HepG2 (cell line): ENCODE results near the gene PHF5A. TPM values are rescaled to one million over a fixed set of nuclear protein-coding genes. Genes with fewer than 3 reads are reported as not detected.

Source experiments
- ATAC-seq: fragments of 200-7000 bp; cut with Tn5 transposase; 3 replicates; pipeline ENCODE4 v1.9.1; 2020; ENCODE audit warnings: mild to moderate bottlenecking, moderate library complexity
- BruUV-seq: library from RNA; stranded (reverse); fragments of 400-500 nt; replicated peaks from 2 replicates; lab custom pipeline; 2021; lab: Mats Ljungman, UMichigan
- CTCF ChIA-PET: fragments of 300-600 bp; formaldehyde crosslinking; extraction: SDS; loops from one replicate; lab custom pipeline; 2021; ENCODE audit warnings: low total read pairs, inconsistent platforms, low intra/inter-chr PET ratio; lab: Yijun Ruan, JAX
- POLR2A ChIA-PET: fragments of 350-600 bp; sonication (Branson Sonifier 250); formaldehyde crosslinking; loops from one replicate; lab custom pipeline; 2020; ENCODE audit warnings: antibody characterized with exemption, inconsistent platforms; lab: Yijun Ruan, JAX
- DNase-seq: peaks from one replicate; pipeline ENCODE4 v3.0.0-alpha.2; 2015; ENCODE audit warnings: low spot score
- FAIRE-seq: peaks from 3 replicates; lab custom pipeline; 2011; peaks lifted over from hg19 to GRCh38; lab: Jason Lieb, UNC
- H2AFZ ChIP-seq: one replicate; pipeline ENCODE4 v1.6.1; 2011; ENCODE audit warnings: low read length, inconsistent platforms
- H3K27ac ChIP-seq: fragments of 300-600 bp; 3 replicates; pipeline ENCODE4 v1.8.0; 2011; ENCODE audit warnings: mixed run types, mild to moderate bottlenecking, mixed read lengths, low read length, inconsistent platforms; ENCODE audit not compliant: insufficient read depth; ENCODE audit errors: extremely low read length
- H3K27me3 ChIP-seq, 2 experiments: fragments of 200-600 bp in 1 of 2; 2 replicates in 1 of 2; 3 replicates in 1 of 2; pipeline versions ENCODE4 v1.6.0 to v1.8.0; 2011; ENCODE audit warnings: low read length in 2 of 2, mild to moderate bottlenecking in 2 of 2, moderate library complexity in 2 of 2, inconsistent platforms in 1 of 2; ENCODE audit not compliant: insufficient read depth in 2 of 2, control insufficient read depth in 1 of 2
- H3K36me3 ChIP-seq, 2 experiments: fragments of 200-600 bp in 1 of 2; replicated peaks in 1 of 2; 2 replicates in 1 of 2; 3 replicates in 1 of 2; pipeline versions ENCODE4 v1.5.1 to v1.8.0; 2011; ENCODE audit warnings: low read length in 2 of 2, inconsistent platforms in 1 of 2; ENCODE audit not compliant: insufficient read depth in 2 of 2, control insufficient read depth in 1 of 2
- H3K4me1 ChIP-seq: 2 replicates; pipeline ENCODE4 v1.5.1; 2012; ENCODE audit warnings: low read length, inconsistent platforms; ENCODE audit not compliant: insufficient read depth
- H3K4me2 ChIP-seq: 2 replicates; pipeline ENCODE4 v1.6.0; 2011; ENCODE audit warnings: low read depth, low read length, inconsistent platforms
- H3K4me3 ChIP-seq, 3 experiments: fragments of 200-600 bp in 1 of 3; sonication (generic), shearing (Covaris generic) in 1 of 3; replicated peaks in 1 of 3; 2 replicates each; pipeline ENCODE4 v1.5.1; 2011 to 2016; ENCODE audit warnings: low read length in 3 of 3, inconsistent platforms in 2 of 3, low read depth in 2 of 3, mild to moderate bottlenecking in 2 of 3, control low read depth in 1 of 3, mixed read lengths in 1 of 3; ENCODE audit not compliant: insufficient read depth in 1 of 3
- H3K79me2 ChIP-seq: one replicate; pipeline ENCODE4 v1.6.1; 2011; ENCODE audit warnings: low read length, inconsistent platforms; ENCODE audit not compliant: insufficient read depth
- H3K9ac ChIP-seq: 2 replicates; pipeline ENCODE4 v1.6.0; 2011; ENCODE audit warnings: mild to moderate bottlenecking, low read depth, low read length, inconsistent platforms; ENCODE audit not compliant: insufficient read depth
- H3K9me3 ChIP-seq: 2 replicates; pipeline ENCODE4 v1.5.1; 2012; ENCODE audit warnings: mild to moderate bottlenecking, low read length
- H4K20me1 ChIP-seq: 2 replicates; pipeline ENCODE4 v1.6.0; 2011; ENCODE audit warnings: inconsistent platforms, mild to moderate bottlenecking, low read length, moderate library complexity; ENCODE audit not compliant: insufficient read depth
- CREB1 ChIP-seq, 2 experiments: fragments of 450-650 bp in 1 of 2; IDR thresholded peaks; 2 replicates each; pipeline ENCODE4 v1.6.1; 2016 to 2017; ENCODE audit warnings: control low read depth in 1 of 2, mild to moderate bottlenecking in 1 of 2, missing compliant biosample characterization in 1 of 2, missing genetic modification characterization in 1 of 2
- CTCF ChIP-seq: sonication (generic); formaldehyde crosslinking; IDR thresholded peaks from 2 replicates; pipeline ENCODE4 v1.5.0; 2020; ENCODE audit warnings: mild to moderate bottlenecking, missing genetic modification reagents, moderate library complexity
- GLMP ChIP-seq: sonication (generic); formaldehyde crosslinking; IDR thresholded peaks from 2 replicates; pipeline ENCODE4 v1.9.0; 2021; ENCODE audit warnings: missing genetic modification reagents, mild to moderate bottlenecking, borderline replicate concordance
- NFRKB ChIP-seq: fragments of 450-650 bp; IDR thresholded peaks from 2 replicates; pipeline ENCODE4 v1.6.1; 2017
- NFYC ChIP-seq: IDR thresholded peaks from 2 replicates; pipeline ENCODE4 v1.6.1; 2016; ENCODE audit warnings: missing genetic modification reagents, missing compliant biosample characterization
- STAG1 ChIP-seq: sonication (generic); formaldehyde crosslinking; IDR thresholded peaks from 2 replicates; pipeline ENCODE4 v1.4.0; 2020; ENCODE audit warnings: missing genetic modification reagents
- THAP7 ChIP-seq: sonication (generic); formaldehyde crosslinking; IDR thresholded peaks from 2 replicates; pipeline ENCODE4 v1.8.1; 2023; ENCODE audit warnings: mild to moderate bottlenecking, missing genetic modification reagents
- ZNF570 ChIP-seq: sonication (generic); formaldehyde crosslinking; IDR thresholded peaks from 2 replicates; pipeline ENCODE4 v1.4.0; 2020; ENCODE audit warnings: mild to moderate bottlenecking, missing genetic modification reagents, borderline replicate concordance
- ZNF687 ChIP-seq: sonication (generic); formaldehyde crosslinking; IDR thresholded peaks from 2 replicates; pipeline ENCODE4 v1.5.1; 2020; ENCODE audit warnings: mild to moderate bottlenecking, missing genetic modification reagents, moderate library complexity
- WGBS: methylation state at CpG from one replicate; pipeline ENCODE4 v1.1.6; 2017; ENCODE audit warnings: low lambda C conversion rate; 5-methylcytosine and 5-hydroxymethylcytosine counted together
- in situ Hi-C: cut with HindIII; loops from 2 replicates; pipeline ENCODE4 v1.10.0; 2017; ENCODE audit warnings: low pct_unique_long_range_greater_than_20kb; ENCODE audit not compliant: extremely low pct_ligation_motif_present
- intact Hi-C: fragments of 100-400 bp; cut with micrococcal nuclease; formaldehyde crosslinking; loops from one replicate; pipeline ENCODE4 v1.10.0; 2022; ENCODE audit not compliant: unreplicated experiment
- polyA plus RNA-seq, 8 experiments: library from polyadenylated mRNA; depleted of rRNA in 3 of 8; stranded (reverse) in 7 of 8; unstranded in 1 of 8; fragments of >200 nt; fragmentation: Illumina TruSeq in 4 of 8; extraction: Trizol in 4 of 8; gene quantifications; 2 replicates each; pipeline versions ENCODE4 v1.2.1 to v1.2.3, GENCODE V29; 2011 to 2016; ENCODE audit warnings: low read depth in 4 of 8, missing spikeins in 1 of 8, mixed read lengths in 1 of 8; ENCODE audit not compliant: insufficient read depth in 1 of 8
- total RNA-seq, 5 experiments: library from RNA; depleted of rRNA; stranded (reverse); fragments of >200 nt; fragmentation: Illumina TruSeq; extraction: Trizol; gene quantifications; 2 replicates each; pipeline ENCODE4 v1.2.3, GENCODE V29; 2016; ENCODE audit warnings: low read depth in 1 of 5
- TF ChIP-seq, protein P1 (sequence below): sonication (generic); formaldehyde crosslinking; IDR thresholded peaks from 2 replicates; pipeline ENCODE4 v1.5.0; 2020; ENCODE audit warnings: mild to moderate bottlenecking, missing genetic modification reagents

PHF5A gene
- total and polyA plus RNA-seq, 2 of the 13 experiments (the other 11 are each of a cell fraction or from before 2014, with no cell fraction given): 56.6 to 105 TPM

DNA sequence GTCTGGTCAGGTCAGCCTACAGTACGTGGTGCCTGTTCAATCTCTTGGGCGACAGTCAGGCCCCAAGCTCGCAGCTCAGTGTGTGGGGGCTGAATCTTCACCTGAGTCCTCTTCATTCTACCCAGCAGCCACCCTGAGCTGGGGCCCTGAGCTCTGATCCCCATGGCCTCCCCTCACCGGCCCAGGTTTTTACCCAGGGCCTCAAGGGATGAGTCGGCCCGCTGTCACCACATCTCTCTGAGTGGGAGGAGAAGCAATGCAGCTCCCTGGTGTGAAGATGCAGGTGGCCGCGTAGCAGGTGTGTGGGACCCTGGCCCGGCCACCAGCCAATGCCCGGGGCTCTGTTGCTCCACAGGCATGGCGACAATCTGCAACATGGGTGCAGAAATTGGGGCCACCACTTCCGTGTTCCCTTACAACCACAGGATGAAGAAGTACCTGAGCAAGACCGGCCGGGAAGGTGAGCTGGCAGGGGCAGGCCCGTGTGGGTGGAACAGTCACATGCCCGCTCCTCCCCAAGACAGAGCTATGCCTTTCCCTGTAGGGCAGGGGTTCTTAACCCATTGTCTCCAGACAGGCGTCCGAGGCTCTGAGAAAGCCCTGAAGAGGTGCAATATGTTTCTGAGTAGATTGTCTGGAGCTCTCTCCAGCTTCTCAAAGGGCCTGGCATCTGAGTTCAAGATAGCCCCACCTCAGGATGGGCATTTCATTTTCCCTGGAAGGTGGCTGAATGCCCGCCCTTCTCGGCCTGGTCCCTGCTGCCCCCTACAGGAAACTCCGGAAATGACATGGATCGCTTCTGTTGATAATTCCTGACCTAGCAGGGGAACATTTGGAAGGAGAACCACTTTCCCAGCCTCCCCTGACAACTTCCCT is 48.9 kb upstream of the PHF5A start:
- Histone ChIP-seq H3K27ac (no peak overlapping the region), H3K4me1 (peaks cover 7% of the 10 kb centered on the region), H4K20me1 (no peaks in the 10 kb centered on the region), H3K4me2 (no peak overlapping the region), H3K4me3 (no peak overlapping the region), H3K9me3 (no peaks in the 10 kb centered on the region), H3K27me3 (no peaks in the 10 kb centered on the region), H3K36me3 (peaks cover 7 to 52% of the 10 kb centered on the region in 2 experiments; a peak in 3 of 5 replicates), H2AFZ (no peak overlapping the region), H3K79me2 (no peaks in the 10 kb centered on the region), H3K9ac (no peak overlapping the region)
- DNase-seq (peak; percentile 27), FAIRE-seq (peak; percentile 76), ATAC-seq (peak; percentile 36)
- 59% methylated on average over 15 of the region's 22 CpGs for WGBS
- no TSS peak for BruUV-seq
- in situ Hi-C loops: loop anchor here (5.0 kb wide), 1 partner anchor 115 kb away; no protein-coding TSS in a partner anchor
- intact Hi-C loops: loop anchor here (2.0 kb wide), 1 partner anchor 115 kb away; no protein-coding TSS in a partner anchor
- ChIA-PET POLR2A (interaction anchor here (0.6 to 2.1 kb wide), 3 partner anchors 41 to 69 kb away, joined by 3 to 6 read pairs (median 4); partner anchors contain the start of genes ACO2 and PHF5A), CTCF (interaction anchor here (3.5 kb wide), 1 partner anchor 114 kb away, joined by 37 read pairs; no protein-coding TSS in a partner anchor)
- peak; percentile 92 for TF ChIP-seq CTCF
- TF ChIP-seq GLMP (CRISPR knock-in tag): no peak
- TF ChIP-seq ZNF570 (CRISPR knock-in tag): no peak
- peak; percentile 92 for TF ChIP-seq STAG1 (CRISPR knock-in tag)
- TF ChIP-seq, protein P1, sequence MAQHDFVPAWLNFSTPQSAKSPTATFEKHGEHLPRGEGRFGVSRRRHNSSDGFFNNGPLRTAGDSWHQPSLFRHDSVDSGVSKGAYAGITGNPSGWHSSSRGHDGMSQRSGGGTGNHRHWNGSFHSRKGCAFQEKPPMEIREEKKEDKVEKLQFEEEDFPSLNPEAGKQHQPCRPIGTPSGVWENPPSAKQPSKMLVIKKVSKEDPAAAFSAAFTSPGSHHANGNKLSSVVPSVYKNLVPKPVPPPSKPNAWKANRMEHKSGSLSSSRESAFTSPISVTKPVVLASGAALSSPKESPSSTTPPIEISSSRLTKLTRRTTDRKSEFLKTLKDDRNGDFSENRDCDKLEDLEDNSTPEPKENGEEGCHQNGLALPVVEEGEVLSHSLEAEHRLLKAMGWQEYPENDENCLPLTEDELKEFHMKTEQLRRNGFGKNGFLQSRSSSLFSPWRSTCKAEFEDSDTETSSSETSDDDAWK (CRISPR knock-in tag): no peak
- no peak for TF ChIP-seq CREB1 (IDR thresholded peaks at IDR 0.05)
- no peak for TF ChIP-seq CREB1 (CRISPR knock-in tag; IDR thresholded peaks at IDR 0.05)
- no peak for TF ChIP-seq NFRKB
- peak; percentile 46; the same call in 1 of the 2 replicates for TF ChIP-seq THAP7 (CRISPR knock-in tag)
- peak; percentile 16; the same call in 1 of the 2 replicates for TF ChIP-seq ZNF687 (CRISPR knock-in tag)
- TF ChIP-seq NFYC (CRISPR knock-in tag): no peak
